ENCODE results near the gene TFE3. TPM values are rescaled to one million over a fixed set of nuclear protein-coding genes. Genes with fewer than 3 reads are reported as not detected.

Gene TFE3
- 10 to 100 TPM; 33.2 to 34.4 TPM for total RNA-seq
- 19.6 TPM for polyA plus RNA-seq (2013, experiment 1 of 2)
- polyA plus RNA-seq (2013, experiment 2 of 2) = 19.1 TPM
- long read RNA-seq, experiment 1, partial matches to known transcripts = 1 of 12 reads
- long read RNA-seq, experiment 1, other reads (novel, unspliced or antisense) = 6 of 12 reads
- long read RNA-seq, experiment 2, transcript TFE3-201 (10 exons, 3,415 nt) = major isoform, 29 of 56 reads
- long read RNA-seq, experiment 2, transcript TFE3-204 (10 exons, 3,279 nt) = minor isoform, 8 of 56 reads
- long read RNA-seq, experiment 2, partial matches to known transcripts = 7 of 56 reads
- long read RNA-seq, experiment 2, other reads (novel, unspliced or antisense) = 11 of 56 reads
- long read RNA-seq, experiment 3, transcript TFE3-201 (10 exons, 3,415 nt) = major isoform, 24 of 46 reads
- long read RNA-seq, experiment 3, transcript TFE3-204 (10 exons, 3,279 nt) = minor isoform, 6 of 46 reads
- long read RNA-seq, experiment 3, partial matches to known transcripts = 5 of 46 reads
- long read RNA-seq, experiment 3, other reads (novel, unspliced or antisense) = 11 of 46 reads
- long read RNA-seq, experiment 4, partial matches to known transcripts = 0 of 2 reads
- long read RNA-seq, experiment 4, other reads (novel, unspliced or antisense) = 2 of 2 reads

- peaks cover 13% of the 10 kb centered on the region for H3K36me3 Mint-ChIP-seq (ENCODE audit: low read depth)
- 0% methylated on average over 13 to 50 of the region's 67 CpGs for WGBS, 2 experiments (ENCODE audit: insufficient coverage in 1 of 2, insufficient read length in 1 of 2)
- no peaks in the 10 kb centered on the region for H3K9me3 ChIP-seq (ENCODE audit: control insufficient read depth, low read length)
- peaks cover 18% of the 10 kb centered on the region for H3K4me1 Mint-ChIP-seq
- peak within 1 kb of the TSS; percentile 36 for H3K27ac ChIP-seq (ENCODE audit: low read depth, low read length)
- peak within 1 kb of the TSS; percentile 88 for H3K4me3 ChIP-seq (ENCODE audit: low read length)
- H3K27ac Mint-ChIP-seq = peak within 1 kb of the TSS; percentile 96
- peaks cover 78% of the 10 kb centered on the region for H3K9me3 Mint-ChIP-seq
- no peaks in the 10 kb centered on the region for H3K27me3 Mint-ChIP-seq (ENCODE audit: insufficient read depth)
- H3K9ac ChIP-seq (ENCODE audit: extremely low read depth, low read length, poor library complexity, severe bottlenecking) = peak within 1 kb of the TSS; percentile 72
- peaks cover 11% of the 10 kb centered on the region for H3K36me3 ChIP-seq (ENCODE audit: control insufficient read depth, insufficient read depth, low read length)
- H3K4me1 ChIP-seq (ENCODE audit: control insufficient read depth, insufficient read depth, low read length) = peaks cover 3% of the 10 kb centered on the region
- TF ChIP-seq CTCF (conservative IDR thresholded peaks at IDR 0.05) = peak; percentile 71
- no peaks in the 10 kb centered on the region for H3K27me3 ChIP-seq (ENCODE audit: control insufficient read depth, insufficient read depth, low read length, poor library complexity, severe bottlenecking)
- DNase-seq = peak; percentile 98
- peak within 1 kb of the TSS; percentile 83 for H3K4me3 Mint-ChIP-seq
Observed at GRCh38 chrX:49043220-49043986, at the start of gene TFE3. TSS of gene TFE3 (minus strand) at chrX:49043357. CDS start at chrX:49043226, 131 bp downstream.

- Histone ChIP-seq H3K9me3 (ENCODE audit: control insufficient read depth, low read length) (no peaks in the 10 kb centered on the region), H3K27ac (ENCODE audit: low read depth, low read length) (no peak overlapping the region), H3K36me3 (ENCODE audit: control insufficient read depth, insufficient read depth, low read length) (no peaks in the 10 kb centered on the region), H3K27me3 (ENCODE audit: control insufficient read depth, insufficient read depth, low read length, poor library complexity, severe bottlenecking) (no peaks in the 10 kb centered on the region), H3K4me1 (ENCODE audit: control insufficient read depth, insufficient read depth, low read length) (no peaks in the 10 kb centered on the region), H3K4me3 (ENCODE audit: low read length) (no peak overlapping the region), H3K9ac (ENCODE audit: extremely low read depth, low read length, poor library complexity, severe bottlenecking) (no peak overlapping the region)
- Mint-ChIP-seq H3K4me1 (peaks cover 3% of the 10 kb centered on the region), H3K27ac (no peak overlapping the region), H3K9me3 (peaks cover 61% of the 10 kb centered on the region), H3K36me3 (ENCODE audit: low read depth) (no peaks in the 10 kb centered on the region), H3K27me3 (ENCODE audit: insufficient read depth) (no peaks in the 10 kb centered on the region), H3K4me3 (no peak overlapping the region)
- no peak for TF ChIP-seq CTCF (conservative IDR thresholded peaks at IDR 0.05)
- no peak for DNase-seq
- 82% methylated on average over 1 of the region's 4 CpGs; no CpG with 5 or more reads in 1 of the 2 experiments for WGBS, 2 experiments (ENCODE audit: insufficient coverage in 1 of 2, insufficient read length in 1 of 2)
Observed at GRCh38 chrX:49089553-49089952, 46.4 kb upstream of the TFE3 start.

- Mint-ChIP-seq H3K4me3 (no peak overlapping the region), H3K27me3 (ENCODE audit: insufficient read depth) (no peaks in the 10 kb centered on the region)
Observed at GRCh38 chrX:49082271-49082871, 39.2 kb upstream of the TFE3 start.

More at GRCh38 chrX:49082271-49082871, 39.2 kb upstream of the TFE3 start:
- WGBS, 2 experiments (ENCODE audit: insufficient coverage in 1 of 2, insufficient read length in 1 of 2) = 84 to 90% methylated on average over 3 to 4 of the region's 4 CpGs
- H3K36me3 Mint-ChIP-seq (ENCODE audit: low read depth) = no peaks in the 10 kb centered on the region
- TF ChIP-seq CTCF (conservative IDR thresholded peaks at IDR 0.05) = no peak
- no peak for DNase-seq
- Histone ChIP-seq H3K4me1 (ENCODE audit: control insufficient read depth, insufficient read depth, low read length) (no peaks in the 10 kb centered on the region), H3K27ac (ENCODE audit: low read depth, low read length) (no peak overlapping the region), H3K4me3 (ENCODE audit: low read length) (no peak overlapping the region), H3K27me3 (ENCODE audit: control insufficient read depth, insufficient read depth, low read length, poor library complexity, severe bottlenecking) (no peaks in the 10 kb centered on the region), H3K36me3 (ENCODE audit: control insufficient read depth, insufficient read depth, low read length) (no peaks in the 10 kb centered on the region), H3K9ac (ENCODE audit: extremely low read depth, low read length, poor library complexity, severe bottlenecking) (no peak overlapping the region), H3K9me3 (ENCODE audit: control insufficient read depth, low read length) (no peaks in the 10 kb centered on the region)
- H3K27ac Mint-ChIP-seq = no peak overlapping the region
- peaks cover 52% of the 10 kb centered on the region for H3K9me3 Mint-ChIP-seq
- peaks cover 4% of the 10 kb centered on the region for H3K4me1 Mint-ChIP-seq
